WTC11 (cell line): ENCODE results near the gene CD79B. TPM values are rescaled to one million over a fixed set of nuclear protein-coding genes. Genes with fewer than 3 reads are reported as not detected.

Experiments
- ATAC-seq: fragments of 200-7000 bp; cut with Tn5 transposase; 2 replicates; pipeline ENCODE4 v1.10.0; 2021; ENCODE audit warnings: mild to moderate bottlenecking, moderate library complexity
- CTCF ChIA-PET: fragments of 300-600 bp; sonication (Branson Sonifier 250); formaldehyde crosslinking; loops from one replicate; lab custom pipeline; 2021; ENCODE audit warnings: antibody characterized with exemption; lab: Charles Lee
- POLR2A ChIA-PET: fragments of 350-600 bp; sonication (Branson Sonifier 250); formaldehyde crosslinking; loops from one replicate; lab custom pipeline; 2021; ENCODE audit warnings: antibody characterized with exemption; lab: Charles Lee
- DNase-seq: peaks from one replicate; pipeline ENCODE4 v3.0.0; 2021; ENCODE audit warnings: low spot score
- H3K27ac Mint-ChIP-seq: 2 replicates; pipeline ENCODE4 v1.8.0; 2021; ENCODE audit warnings: mixed read lengths
- H3K27me3 Mint-ChIP-seq: 2 replicates; pipeline ENCODE4 v1.8.0; 2021; ENCODE audit warnings: low read depth, mild to moderate bottlenecking, moderate library complexity, mixed read lengths
- H3K36me3 Mint-ChIP-seq: 2 replicates; pipeline ENCODE4 v1.8.0; 2021; ENCODE audit warnings: mixed read lengths
- H3K4me1 Mint-ChIP-seq: 2 replicates; pipeline ENCODE4 v1.8.0; 2022; ENCODE audit warnings: mixed read lengths
- H3K4me3 Mint-ChIP-seq: 2 replicates; pipeline ENCODE4 v1.8.0; 2021; ENCODE audit warnings: mild to moderate bottlenecking, moderate library complexity, mixed read lengths
- H3K9me3 Mint-ChIP-seq: 2 replicates; pipeline ENCODE4 v1.8.0; 2021; ENCODE audit warnings: mixed read lengths
- ATF6 ChIP-seq: sonication (generic); formaldehyde crosslinking; IDR thresholded peaks from 2 replicates; pipeline ENCODE4 v1.8.1; 2023; ENCODE audit warnings: mild to moderate bottlenecking, missing genetic modification reagents
- E2F1 ChIP-seq: sonication (generic); formaldehyde crosslinking; IDR thresholded peaks from 2 replicates; pipeline ENCODE4 v1.8.0; 2022; ENCODE audit warnings: mild to moderate bottlenecking, missing genetic modification reagents
- E2F4 ChIP-seq: sonication (generic); formaldehyde crosslinking; IDR thresholded peaks from 2 replicates; pipeline ENCODE4 v1.8.1; 2022; ENCODE audit warnings: low read depth, mild to moderate bottlenecking, moderate library complexity, missing genetic modification reagents, borderline replicate concordance
- EMX1 ChIP-seq: fragments of 250-450 bp; sonication (Bioruptor Pico); IDR thresholded peaks from 2 replicates; pipeline ENCODE4 v1.8.0; 2021; ENCODE audit warnings: mild to moderate bottlenecking
- FOXP1 ChIP-seq: sonication (generic); formaldehyde crosslinking; IDR thresholded peaks from 2 replicates; pipeline ENCODE4 v1.8.0; 2022; ENCODE audit warnings: missing genetic modification reagents, mild to moderate bottlenecking, moderate library complexity, borderline replicate concordance
- GABPB1 ChIP-seq: sonication (generic); formaldehyde crosslinking; IDR thresholded peaks from 2 replicates; pipeline ENCODE4 v1.8.1; 2023; ENCODE audit warnings: mild to moderate bottlenecking, missing genetic modification reagents
- KAT7 ChIP-seq: sonication (generic); formaldehyde crosslinking; IDR thresholded peaks from 2 replicates; pipeline ENCODE4 v1.8.1; 2023; ENCODE audit warnings: missing genetic modification reagents, mild to moderate bottlenecking, borderline replicate concordance
- NFATC4 ChIP-seq: fragments of 250-450 bp; sonication (Bioruptor Pico); IDR thresholded peaks from 2 replicates; pipeline ENCODE4 v1.9.0; 2021; ENCODE audit warnings: mild to moderate bottlenecking
- PRRX2 ChIP-seq: fragments of 250-450 bp; sonication (Bioruptor Pico); IDR thresholded peaks from 2 replicates; pipeline ENCODE4 v1.8.0; 2021; ENCODE audit warnings: mild to moderate bottlenecking
- RORB ChIP-seq: fragments of 250-450 bp; sonication (Bioruptor Pico); IDR thresholded peaks from 2 replicates; pipeline ENCODE4 v1.9.0; 2021; ENCODE audit warnings: mild to moderate bottlenecking
- TP53 ChIP-seq: sonication (generic); formaldehyde crosslinking; IDR thresholded peaks from 2 replicates; pipeline ENCODE4 v1.8.1; 2023; ENCODE audit warnings: mild to moderate bottlenecking, missing genetic modification reagents
- USF2 ChIP-seq: sonication (generic); formaldehyde crosslinking; IDR thresholded peaks from 2 replicates; pipeline ENCODE4 v1.8.1; 2023; ENCODE audit warnings: mild to moderate bottlenecking, missing genetic modification reagents, moderate library complexity
- total RNA-seq: library from RNA; stranded (reverse); gene quantifications from 3 replicates; pipeline ENCODE4 v1.2.3, GENCODE V29; 2021
- TF ChIP-seq, protein P1 (sequence below): fragments of 250-450 bp; sonication (Bioruptor Pico); IDR thresholded peaks from 2 replicates; pipeline ENCODE4 v1.9.0; 2021; ENCODE audit warnings: mild to moderate bottlenecking
- TF ChIP-seq, protein P2 (sequence below): sonication (generic); formaldehyde crosslinking; IDR thresholded peaks from 2 replicates; pipeline ENCODE4 v1.8.0; 2023; ENCODE audit warnings: mild to moderate bottlenecking, missing genetic modification reagents
- TF ChIP-seq, protein P3 (sequence below): sonication (generic); formaldehyde crosslinking; IDR thresholded peaks from 2 replicates; pipeline ENCODE4 v1.8.1; 2023; ENCODE audit warnings: mild to moderate bottlenecking, moderate library complexity, missing genetic modification reagents
- TF ChIP-seq, protein P4 (sequence below): sonication (generic); formaldehyde crosslinking; IDR thresholded peaks from 2 replicates; pipeline ENCODE4 v1.8.0; 2022; ENCODE audit warnings: missing genetic modification reagents

CD79B gene
- total RNA-seq, 1 experiment from 2014 or later = 3.0 TPM

DNA sequence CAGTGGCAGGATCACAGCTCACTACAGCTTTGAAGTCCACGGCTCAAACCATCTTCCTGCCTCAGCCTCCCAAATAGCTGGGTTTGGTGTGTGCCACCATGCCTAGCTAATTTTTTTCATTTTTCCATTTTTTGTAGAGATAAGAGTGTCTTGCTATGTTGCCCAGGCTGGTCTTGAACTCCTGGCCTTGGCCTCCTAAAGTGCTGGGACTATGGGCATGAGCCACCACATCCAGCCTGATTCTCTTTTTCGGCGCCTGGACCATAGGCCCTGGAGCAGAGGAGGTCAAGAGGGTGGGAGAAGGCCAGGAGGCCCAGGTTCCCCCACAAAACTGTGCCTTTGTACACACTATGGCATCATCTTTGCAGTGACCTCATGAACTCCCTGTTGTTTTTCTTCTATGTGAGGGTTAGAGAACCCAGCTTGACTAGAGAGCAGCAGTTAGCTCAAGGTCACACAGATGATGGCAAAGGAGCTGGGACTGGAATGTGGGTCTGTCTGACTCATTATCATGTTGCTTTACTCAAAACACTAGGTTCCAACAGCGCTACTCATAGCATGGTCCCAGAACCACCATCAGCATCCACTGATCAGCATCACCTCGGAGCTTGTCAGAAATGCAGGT lies 24.3 kb upstream of the CD79B start:
- ChIA-PET CTCF (interaction anchor here (0.6 to 11.8 kb wide), 8 partner anchors 10 to 267 kb away, joined by 3 to 147 read pairs (median 4); partner anchors contain the start of gene GH1), POLR2A (interaction anchor here (0.6 kb wide), 1 partner anchor 117 kb away, joined by 6 read pairs; no protein-coding TSS in a partner anchor)
- TF ChIP-seq RORB (CRISPR knock-in tag) (no peak), GABPB1 (CRISPR knock-in tag) (peak; percentile 91), E2F1 (CRISPR knock-in tag) (no peak)
- TF ChIP-seq, protein P1, sequence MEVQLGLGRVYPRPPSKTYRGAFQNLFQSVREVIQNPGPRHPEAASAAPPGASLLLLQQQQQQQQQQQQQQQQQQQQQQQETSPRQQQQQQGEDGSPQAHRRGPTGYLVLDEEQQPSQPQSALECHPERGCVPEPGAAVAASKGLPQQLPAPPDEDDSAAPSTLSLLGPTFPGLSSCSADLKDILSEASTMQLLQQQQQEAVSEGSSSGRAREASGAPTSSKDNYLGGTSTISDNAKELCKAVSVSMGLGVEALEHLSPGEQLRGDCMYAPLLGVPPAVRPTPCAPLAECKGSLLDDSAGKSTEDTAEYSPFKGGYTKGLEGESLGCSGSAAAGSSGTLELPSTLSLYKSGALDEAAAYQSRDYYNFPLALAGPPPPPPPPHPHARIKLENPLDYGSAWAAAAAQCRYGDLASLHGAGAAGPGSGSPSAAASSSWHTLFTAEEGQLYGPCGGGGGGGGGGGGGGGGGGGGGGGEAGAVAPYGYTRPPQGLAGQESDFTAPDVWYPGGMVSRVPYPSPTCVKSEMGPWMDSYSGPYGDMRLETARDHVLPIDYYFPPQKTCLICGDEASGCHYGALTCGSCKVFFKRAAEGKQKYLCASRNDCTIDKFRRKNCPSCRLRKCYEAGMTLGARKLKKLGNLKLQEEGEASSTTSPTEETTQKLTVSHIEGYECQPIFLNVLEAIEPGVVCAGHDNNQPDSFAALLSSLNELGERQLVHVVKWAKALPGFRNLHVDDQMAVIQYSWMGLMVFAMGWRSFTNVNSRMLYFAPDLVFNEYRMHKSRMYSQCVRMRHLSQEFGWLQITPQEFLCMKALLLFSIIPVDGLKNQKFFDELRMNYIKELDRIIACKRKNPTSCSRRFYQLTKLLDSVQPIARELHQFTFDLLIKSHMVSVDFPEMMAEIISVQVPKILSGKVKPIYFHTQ (CRISPR knock-in tag) = no peak
- Mint-ChIP-seq H3K9me3 (no peaks in the 10 kb centered on the region), H3K4me1 (peaks cover 13% of the 10 kb centered on the region), H3K27ac (no peak overlapping the region), H3K36me3 (no peaks in the 10 kb centered on the region; the same call in 1 of the 2 replicates), H3K4me3 (no peak overlapping the region), H3K27me3 (no peaks in the 10 kb centered on the region)
- ATAC-seq (no peak), DNase-seq (no peak)

DNA sequence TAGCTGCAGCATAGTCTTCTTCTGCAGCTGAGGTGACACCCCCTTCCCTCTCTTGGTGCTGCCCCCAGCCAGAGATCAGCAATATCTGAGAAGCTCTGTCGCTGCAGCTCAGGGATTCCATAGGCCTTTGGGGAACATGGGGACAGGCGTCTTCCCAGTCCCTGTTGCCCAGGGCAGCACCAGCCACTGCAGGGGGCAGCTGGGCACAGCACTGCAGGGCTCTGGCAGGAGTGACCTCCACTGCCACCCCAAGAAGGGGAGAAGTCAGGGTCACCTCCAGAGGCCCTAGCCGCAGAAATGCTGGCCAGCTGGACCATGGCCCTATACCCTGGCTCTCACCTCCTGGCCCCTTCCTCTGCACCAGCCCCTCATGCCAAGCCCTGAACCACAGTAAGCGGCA lies 23.7 kb upstream of the CD79B start:
- Mint-ChIP-seq H3K27me3 (no peaks in the 10 kb centered on the region), H3K4me3 (no peak overlapping the region), H3K36me3 (no peaks in the 10 kb centered on the region; the same call in 1 of the 2 replicates), H3K9me3 (no peaks in the 10 kb centered on the region), H3K4me1 (peaks cover 12% of the 10 kb centered on the region), H3K27ac (no peak overlapping the region)
- CTCF ChIA-PET = interaction anchor here (0.6 to 11.8 kb wide), 5 partner anchors 35 to 268 kb away, joined by 3 to 147 read pairs (median 4); partner anchors contain the start of gene GH1
- POLR2A ChIA-PET = no interaction called here
- DNase-seq = no peak
- ATAC-seq = no peak
- TF ChIP-seq FOXP1 (CRISPR knock-in tag) = no peak
- TF ChIP-seq KAT7 (CRISPR knock-in tag) = no peak
- TF ChIP-seq, protein P2, sequence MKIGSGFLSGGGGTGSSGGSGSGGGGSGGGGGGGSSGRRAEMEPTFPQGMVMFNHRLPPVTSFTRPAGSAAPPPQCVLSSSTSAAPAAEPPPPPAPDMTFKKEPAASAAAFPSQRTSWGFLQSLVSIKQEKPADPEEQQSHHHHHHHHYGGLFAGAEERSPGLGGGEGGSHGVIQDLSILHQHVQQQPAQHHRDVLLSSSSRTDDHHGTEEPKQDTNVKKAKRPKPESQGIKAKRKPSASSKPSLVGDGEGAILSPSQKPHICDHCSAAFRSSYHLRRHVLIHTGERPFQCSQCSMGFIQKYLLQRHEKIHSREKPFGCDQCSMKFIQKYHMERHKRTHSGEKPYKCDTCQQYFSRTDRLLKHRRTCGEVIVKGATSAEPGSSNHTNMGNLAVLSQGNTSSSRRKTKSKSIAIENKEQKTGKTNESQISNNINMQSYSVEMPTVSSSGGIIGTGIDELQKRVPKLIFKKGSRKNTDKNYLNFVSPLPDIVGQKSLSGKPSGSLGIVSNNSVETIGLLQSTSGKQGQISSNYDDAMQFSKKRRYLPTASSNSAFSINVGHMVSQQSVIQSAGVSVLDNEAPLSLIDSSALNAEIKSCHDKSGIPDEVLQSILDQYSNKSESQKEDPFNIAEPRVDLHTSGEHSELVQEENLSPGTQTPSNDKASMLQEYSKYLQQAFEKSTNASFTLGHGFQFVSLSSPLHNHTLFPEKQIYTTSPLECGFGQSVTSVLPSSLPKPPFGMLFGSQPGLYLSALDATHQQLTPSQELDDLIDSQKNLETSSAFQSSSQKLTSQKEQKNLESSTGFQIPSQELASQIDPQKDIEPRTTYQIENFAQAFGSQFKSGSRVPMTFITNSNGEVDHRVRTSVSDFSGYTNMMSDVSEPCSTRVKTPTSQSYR (CRISPR knock-in tag) = no peak
- no peak for TF ChIP-seq E2F4
- TF ChIP-seq EMX1 (CRISPR knock-in tag) = no peak
- no peak for TF ChIP-seq PRRX2 (CRISPR knock-in tag)
- no peak for TF ChIP-seq GABPB1 (CRISPR knock-in tag)
- TF ChIP-seq, protein P3, sequence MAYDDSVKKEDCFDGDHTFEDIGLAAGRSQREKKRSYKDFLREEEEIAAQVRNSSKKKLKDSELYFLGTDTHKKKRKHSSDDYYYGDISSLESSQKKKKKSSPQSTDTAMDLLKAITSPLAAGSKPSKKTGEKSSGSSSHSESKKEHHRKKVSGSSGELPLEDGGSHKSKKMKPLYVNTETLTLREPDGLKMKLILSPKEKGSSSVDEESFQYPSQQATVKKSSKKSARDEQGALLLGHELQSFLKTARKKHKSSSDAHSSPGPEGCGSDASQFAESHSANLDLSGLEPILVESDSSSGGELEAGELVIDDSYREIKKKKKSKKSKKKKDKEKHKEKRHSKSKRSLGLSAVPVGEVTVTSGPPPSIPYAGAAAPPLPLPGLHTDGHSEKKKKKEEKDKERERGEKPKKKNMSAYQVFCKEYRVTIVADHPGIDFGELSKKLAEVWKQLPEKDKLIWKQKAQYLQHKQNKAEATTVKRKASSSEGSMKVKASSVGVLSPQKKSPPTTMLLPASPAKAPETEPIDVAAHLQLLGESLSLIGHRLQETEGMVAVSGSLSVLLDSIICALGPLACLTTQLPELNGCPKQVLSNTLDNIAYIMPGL (CRISPR knock-in tag) = no peak
- TF ChIP-seq ATF6 = no peak
- no peak for TF ChIP-seq NFATC4
- TF ChIP-seq, protein P4, sequence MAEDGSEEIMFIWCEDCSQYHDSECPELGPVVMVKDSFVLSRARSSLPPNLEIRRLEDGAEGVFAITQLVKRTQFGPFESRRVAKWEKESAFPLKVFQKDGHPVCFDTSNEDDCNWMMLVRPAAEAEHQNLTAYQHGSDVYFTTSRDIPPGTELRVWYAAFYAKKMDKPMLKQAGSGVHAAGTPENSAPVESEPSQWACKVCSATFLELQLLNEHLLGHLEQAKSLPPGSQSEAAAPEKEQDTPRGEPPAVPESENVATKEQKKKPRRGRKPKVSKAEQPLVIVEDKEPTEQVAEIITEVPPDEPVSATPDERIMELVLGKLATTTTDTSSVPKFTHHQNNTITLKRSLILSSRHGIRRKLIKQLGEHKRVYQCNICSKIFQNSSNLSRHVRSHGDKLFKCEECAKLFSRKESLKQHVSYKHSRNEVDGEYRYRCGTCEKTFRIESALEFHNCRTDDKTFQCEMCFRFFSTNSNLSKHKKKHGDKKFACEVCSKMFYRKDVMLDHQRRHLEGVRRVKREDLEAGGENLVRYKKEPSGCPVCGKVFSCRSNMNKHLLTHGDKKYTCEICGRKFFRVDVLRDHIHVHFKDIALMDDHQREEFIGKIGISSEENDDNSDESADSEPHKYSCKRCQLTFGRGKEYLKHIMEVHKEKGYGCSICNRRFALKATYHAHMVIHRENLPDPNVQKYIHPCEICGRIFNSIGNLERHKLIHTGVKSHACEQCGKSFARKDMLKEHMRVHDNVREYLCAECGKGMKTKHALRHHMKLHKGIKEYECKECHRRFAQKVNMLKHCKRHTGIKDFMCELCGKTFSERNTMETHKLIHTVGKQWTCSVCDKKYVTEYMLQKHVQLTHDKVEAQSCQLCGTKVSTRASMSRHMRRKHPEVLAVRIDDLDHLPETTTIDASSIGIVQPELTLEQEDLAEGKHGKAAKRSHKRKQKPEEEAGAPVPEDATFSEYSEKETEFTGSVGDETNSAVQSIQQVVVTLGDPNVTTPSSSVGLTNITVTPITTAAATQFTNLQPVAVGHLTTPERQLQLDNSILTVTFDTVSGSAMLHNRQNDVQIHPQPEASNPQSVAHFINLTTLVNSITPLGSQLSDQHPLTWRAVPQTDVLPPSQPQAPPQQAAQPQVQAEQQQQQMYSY (CRISPR knock-in tag) = no peak
- no peak for TF ChIP-seq RORB (CRISPR knock-in tag)
- TF ChIP-seq USF2 (CRISPR knock-in tag) = no peak
- no peak for TF ChIP-seq TP53 (CRISPR knock-in tag)
